Fibroblast of lung (primary cell): Measurements from ENCODE around the gene DYNLT4.

Source experiments
- CTCF ChIP-seq, 2 donors: IDR thresholded peaks in 1 of 2; conservative IDR thresholded peaks in 1 of 2; 1 replicate in 1 of 2; 2 replicates in 1 of 2; pipeline ENCODE4 v1.5.1; 2011 to 2012; ENCODE audit warnings: low read length in 2 of 2, control low read depth in 1 of 2, inconsistent platforms in 1 of 2, low read depth in 1 of 2, mild to moderate bottlenecking in 1 of 2
- EZH2 ChIP-seq: IDR thresholded peaks from 2 replicates; pipeline ENCODE4 v1.5.1; 2012; ENCODE audit warnings: low read length, control low read depth, mild to moderate bottlenecking; ENCODE audit errors: missing control alignments

GRCh38 chr1:44803062-44803311, 4.2 kb downstream of the DYNLT4 start:
- TF ChIP-seq CTCF (conservative IDR thresholded peaks at IDR 0.05 in 1 of 2, IDR thresholded peaks at IDR 0.05 in 1 of 2; ENCODE audit: low read depth in 1 of 2, low read length in 2 of 2): no peak
- no peak for TF ChIP-seq EZH2
